ENCODE measurements around the gene SRPRA.

Gene SRPRA

DNA sequence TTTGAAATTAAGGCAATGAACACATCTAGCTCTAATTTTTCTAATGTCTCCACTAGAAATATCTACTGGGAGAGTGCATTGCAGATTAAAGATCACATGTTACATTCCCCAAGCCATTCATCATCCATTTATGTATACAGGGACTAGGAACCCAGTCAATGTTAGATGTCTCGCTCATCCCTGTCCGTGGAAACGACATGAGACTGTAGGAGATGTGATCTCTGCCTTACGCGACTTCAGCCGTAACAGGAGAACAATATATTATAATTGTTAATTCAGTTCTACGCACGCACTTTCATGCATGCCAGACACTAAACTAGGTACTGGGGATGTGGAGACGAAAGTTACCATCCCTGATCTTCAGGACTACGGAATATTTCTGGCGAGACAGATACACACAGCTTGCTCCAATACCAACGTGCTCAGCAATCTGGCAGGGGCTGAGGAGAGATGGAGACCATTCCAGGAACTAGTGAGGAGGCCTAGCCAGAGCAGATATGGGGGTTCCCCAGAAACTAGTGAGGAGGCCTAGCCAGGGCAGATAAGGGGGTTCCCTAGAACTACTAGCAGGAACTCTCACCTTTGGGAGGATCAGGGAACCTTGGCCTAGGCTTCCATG lies 35.9 kb upstream of the SRPRA start (continued):
- no peak for TF ChIP-seq ZNF350 (tag by site-specific recombination; IDR thresholded peaks at IDR 0.05)
- TF ChIP-seq ZBTB48 (tag by site-specific recombination; IDR thresholded peaks at IDR 0.05), result no peak
- no peak for TF ChIP-seq ZNF664 (tag by site-specific recombination; IDR thresholded peaks at IDR 0.05)
- peak; percentile 52; the same call in 1 of the 2 replicates for TF ChIP-seq TCF7L2 (IDR thresholded peaks at IDR 0.05; ENCODE audit: borderline replicate concordance, low read depth, low read length)
- TF ChIP-seq, protein P1, sequence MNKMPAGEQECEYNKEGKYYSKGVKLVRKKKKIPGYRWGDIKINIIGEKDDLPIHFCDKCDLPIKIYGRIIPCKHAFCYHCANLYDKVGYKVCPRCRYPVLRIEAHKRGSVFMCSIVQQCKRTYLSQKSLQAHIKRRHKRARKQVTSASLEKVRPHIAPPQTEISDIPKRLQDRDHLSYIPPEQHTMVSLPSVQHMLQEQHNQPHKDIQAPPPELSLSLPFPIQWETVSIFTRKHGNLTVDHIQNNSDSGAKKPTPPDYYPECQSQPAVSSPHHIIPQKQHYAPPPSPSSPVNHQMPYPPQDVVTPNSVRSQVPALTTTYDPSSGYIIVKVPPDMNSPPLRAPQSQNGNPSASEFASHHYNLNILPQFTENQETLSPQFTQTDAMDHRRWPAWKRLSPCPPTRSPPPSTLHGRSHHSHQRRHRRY (tag by site-specific recombination; IDR thresholded peaks at IDR 0.05), result no peak
- TF ChIP-seq ZNF202 (tag by site-specific recombination; IDR thresholded peaks at IDR 0.05; ENCODE audit: borderline replicate concordance), result no peak
- TF ChIP-seq ZNF521 (tag by site-specific recombination; IDR thresholded peaks at IDR 0.05), result no peak
- TF ChIP-seq ZNF223 (tag by site-specific recombination; IDR thresholded peaks at IDR 0.05), result no peak

DNA sequence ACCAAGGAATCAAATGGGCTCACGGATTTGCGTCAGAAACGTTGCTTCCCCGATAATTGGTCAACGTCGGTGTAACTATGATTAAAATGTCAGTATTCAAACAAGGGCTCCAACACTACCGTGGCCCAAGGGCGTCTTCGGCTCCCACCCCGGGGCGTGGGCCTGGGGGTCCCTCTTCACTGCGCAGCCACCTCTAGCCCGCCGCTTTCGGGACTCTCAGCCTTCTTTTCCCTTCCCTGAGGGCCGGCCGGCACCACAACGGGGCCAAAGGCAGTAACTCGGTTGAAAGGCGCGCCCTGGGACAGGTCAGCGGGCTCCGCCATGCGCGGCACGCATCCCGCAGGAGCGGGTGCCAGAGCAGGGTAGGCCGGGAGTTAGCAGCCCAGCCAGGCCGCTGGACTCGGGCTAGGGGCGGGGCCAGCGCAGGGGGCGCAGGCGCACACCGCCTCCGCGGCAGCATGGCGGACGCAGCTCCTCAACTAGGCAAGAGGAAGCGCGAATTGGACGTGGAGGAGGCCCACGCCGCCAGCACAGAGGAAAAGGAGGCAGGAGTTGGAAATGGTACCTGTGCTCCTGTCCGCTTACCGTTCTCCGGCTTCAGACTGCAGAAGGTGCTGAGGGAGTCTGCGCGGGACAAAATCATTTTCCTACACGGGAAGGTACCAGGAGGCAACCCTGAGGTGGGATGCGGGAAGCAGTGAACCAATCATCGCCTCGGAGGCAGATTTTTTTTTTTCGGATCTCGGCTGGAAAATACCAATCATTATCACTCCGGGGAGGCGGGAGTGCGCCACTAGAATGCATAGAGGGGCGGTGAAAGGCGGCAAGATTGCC lies 35.1 kb upstream of the SRPRA start, which contains the start of gene DCPS:
TSS of gene DCPS (plus strand) at position 438 of the 834 bp plus-strand sequence. CDS start at position 459, 21 bp downstream.
- CTCF ChIA-PET, result interaction anchor here (0.6 to 0.9 kb wide), 2 partner anchors 15 to 434 kb away, joined by 3 to 4 read pairs; no protein-coding TSS in a partner anchor
- no peak for TF ChIP-seq ZNF658 (tag by site-specific recombination; IDR thresholded peaks at IDR 0.05)
- TF ChIP-seq, protein P2, sequence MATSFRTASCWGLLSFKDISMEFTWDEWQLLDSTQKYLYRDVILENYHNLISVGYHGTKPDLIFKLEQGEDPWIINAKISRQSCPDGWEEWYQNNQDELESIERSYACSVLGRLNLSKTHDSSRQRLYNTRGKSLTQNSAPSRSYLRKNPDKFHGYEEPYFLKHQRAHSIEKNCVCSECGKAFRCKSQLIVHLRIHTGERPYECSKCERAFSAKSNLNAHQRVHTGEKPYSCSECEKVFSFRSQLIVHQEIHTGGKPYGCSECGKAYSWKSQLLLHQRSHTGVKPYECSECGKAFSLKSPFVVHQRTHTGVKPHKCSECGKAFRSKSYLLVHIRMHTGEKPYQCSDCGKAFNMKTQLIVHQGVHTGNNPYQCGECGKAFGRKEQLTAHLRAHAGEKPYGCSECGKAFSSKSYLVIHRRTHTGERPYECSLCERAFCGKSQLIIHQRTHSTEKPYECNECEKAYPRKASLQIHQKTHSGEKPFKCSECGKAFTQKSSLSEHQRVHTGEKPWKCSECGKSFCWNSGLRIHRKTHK (tag by site-specific recombination; IDR thresholded peaks at IDR 0.05), result no peak
- TF ChIP-seq ZNF768 (tag by site-specific recombination; IDR thresholded peaks at IDR 0.05), result no peak
- TF ChIP-seq, protein P3, sequence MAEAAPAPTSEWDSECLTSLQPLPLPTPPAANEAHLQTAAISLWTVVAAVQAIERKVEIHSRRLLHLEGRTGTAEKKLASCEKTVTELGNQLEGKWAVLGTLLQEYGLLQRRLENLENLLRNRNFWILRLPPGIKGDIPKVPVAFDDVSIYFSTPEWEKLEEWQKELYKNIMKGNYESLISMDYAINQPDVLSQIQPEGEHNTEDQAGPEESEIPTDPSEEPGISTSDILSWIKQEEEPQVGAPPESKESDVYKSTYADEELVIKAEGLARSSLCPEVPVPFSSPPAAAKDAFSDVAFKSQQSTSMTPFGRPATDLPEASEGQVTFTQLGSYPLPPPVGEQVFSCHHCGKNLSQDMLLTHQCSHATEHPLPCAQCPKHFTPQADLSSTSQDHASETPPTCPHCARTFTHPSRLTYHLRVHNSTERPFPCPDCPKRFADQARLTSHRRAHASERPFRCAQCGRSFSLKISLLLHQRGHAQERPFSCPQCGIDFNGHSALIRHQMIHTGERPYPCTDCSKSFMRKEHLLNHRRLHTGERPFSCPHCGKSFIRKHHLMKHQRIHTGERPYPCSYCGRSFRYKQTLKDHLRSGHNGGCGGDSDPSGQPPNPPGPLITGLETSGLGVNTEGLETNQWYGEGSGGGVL (tag by site-specific recombination; IDR thresholded peaks at IDR 0.05), result no peak
- TF ChIP-seq, protein P4, sequence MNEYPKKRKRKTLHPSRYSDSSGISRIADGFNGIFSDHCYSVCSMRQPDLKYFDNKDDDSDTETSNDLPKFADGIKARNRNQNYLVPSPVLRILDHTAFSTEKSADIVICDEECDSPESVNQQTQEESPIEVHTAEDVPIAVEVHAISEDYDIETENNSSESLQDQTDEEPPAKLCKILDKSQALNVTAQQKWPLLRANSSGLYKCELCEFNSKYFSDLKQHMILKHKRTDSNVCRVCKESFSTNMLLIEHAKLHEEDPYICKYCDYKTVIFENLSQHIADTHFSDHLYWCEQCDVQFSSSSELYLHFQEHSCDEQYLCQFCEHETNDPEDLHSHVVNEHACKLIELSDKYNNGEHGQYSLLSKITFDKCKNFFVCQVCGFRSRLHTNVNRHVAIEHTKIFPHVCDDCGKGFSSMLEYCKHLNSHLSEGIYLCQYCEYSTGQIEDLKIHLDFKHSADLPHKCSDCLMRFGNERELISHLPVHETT (tag by site-specific recombination; IDR thresholded peaks at IDR 0.05), result no peak; the same call in 1 of the 2 replicates
- no peak for TF ChIP-seq ZNF544 (tag by site-specific recombination; IDR thresholded peaks at IDR 0.05)
- no peak for TF ChIP-seq ZNF596 (tag by site-specific recombination; IDR thresholded peaks at IDR 0.05)
- no peak for TF ChIP-seq ZNF677 (tag by site-specific recombination; IDR thresholded peaks at IDR 0.05)
- TF ChIP-seq SCRT1 (tag by site-specific recombination; IDR thresholded peaks at IDR 0.05; ENCODE audit: borderline replicate concordance), result no peak
- TF ChIP-seq, protein P5, sequence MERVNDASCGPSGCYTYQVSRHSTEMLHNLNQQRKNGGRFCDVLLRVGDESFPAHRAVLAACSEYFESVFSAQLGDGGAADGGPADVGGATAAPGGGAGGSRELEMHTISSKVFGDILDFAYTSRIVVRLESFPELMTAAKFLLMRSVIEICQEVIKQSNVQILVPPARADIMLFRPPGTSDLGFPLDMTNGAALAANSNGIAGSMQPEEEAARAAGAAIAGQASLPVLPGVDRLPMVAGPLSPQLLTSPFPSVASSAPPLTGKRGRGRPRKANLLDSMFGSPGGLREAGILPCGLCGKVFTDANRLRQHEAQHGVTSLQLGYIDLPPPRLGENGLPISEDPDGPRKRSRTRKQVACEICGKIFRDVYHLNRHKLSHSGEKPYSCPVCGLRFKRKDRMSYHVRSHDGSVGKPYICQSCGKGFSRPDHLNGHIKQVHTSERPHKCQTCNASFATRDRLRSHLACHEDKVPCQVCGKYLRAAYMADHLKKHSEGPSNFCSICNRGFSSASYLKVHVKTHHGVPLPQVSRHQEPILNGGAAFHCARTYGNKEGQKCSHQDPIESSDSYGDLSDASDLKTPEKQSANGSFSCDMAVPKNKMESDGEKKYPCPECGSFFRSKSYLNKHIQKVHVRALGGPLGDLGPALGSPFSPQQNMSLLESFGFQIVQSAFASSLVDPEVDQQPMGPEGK (tag by site-specific recombination; IDR thresholded peaks at IDR 0.05), result peak; percentile 63
- TF ChIP-seq ZNF394 (tag by site-specific recombination; IDR thresholded peaks at IDR 0.05; ENCODE audit: borderline replicate concordance), result no peak
- TF ChIP-seq ZFP41 (tag by site-specific recombination; IDR thresholded peaks at IDR 0.05; ENCODE audit: borderline replicate concordance), result no peak
- TF ChIP-seq ZFP69B (tag by site-specific recombination; IDR thresholded peaks at IDR 0.05), result no peak; the same call in 1 of the 2 replicates
- TF ChIP-seq, protein P6, sequence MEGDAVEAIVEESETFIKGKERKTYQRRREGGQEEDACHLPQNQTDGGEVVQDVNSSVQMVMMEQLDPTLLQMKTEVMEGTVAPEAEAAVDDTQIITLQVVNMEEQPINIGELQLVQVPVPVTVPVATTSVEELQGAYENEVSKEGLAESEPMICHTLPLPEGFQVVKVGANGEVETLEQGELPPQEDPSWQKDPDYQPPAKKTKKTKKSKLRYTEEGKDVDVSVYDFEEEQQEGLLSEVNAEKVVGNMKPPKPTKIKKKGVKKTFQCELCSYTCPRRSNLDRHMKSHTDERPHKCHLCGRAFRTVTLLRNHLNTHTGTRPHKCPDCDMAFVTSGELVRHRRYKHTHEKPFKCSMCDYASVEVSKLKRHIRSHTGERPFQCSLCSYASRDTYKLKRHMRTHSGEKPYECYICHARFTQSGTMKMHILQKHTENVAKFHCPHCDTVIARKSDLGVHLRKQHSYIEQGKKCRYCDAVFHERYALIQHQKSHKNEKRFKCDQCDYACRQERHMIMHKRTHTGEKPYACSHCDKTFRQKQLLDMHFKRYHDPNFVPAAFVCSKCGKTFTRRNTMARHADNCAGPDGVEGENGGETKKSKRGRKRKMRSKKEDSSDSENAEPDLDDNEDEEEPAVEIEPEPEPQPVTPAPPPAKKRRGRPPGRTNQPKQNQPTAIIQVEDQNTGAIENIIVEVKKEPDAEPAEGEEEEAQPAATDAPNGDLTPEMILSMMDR (tag by site-specific recombination; IDR thresholded peaks at IDR 0.05), result no peak
- TF ChIP-seq EGR2 (tag by site-specific recombination; IDR thresholded peaks at IDR 0.05; ENCODE audit: low read depth), result no peak; the same call in 1 of the 2 replicates
- no peak for TF ChIP-seq ZNF174 (tag by site-specific recombination; IDR thresholded peaks at IDR 0.05)
- TF ChIP-seq ZSCAN30 (tag by site-specific recombination; IDR thresholded peaks at IDR 0.05), result peak; percentile 96

More for the DNA sequence above, 35.1 kb upstream of the SRPRA start, which contains the start of gene DCPS:
- Histone ChIP-seq H3K4me1 (ENCODE audit: control insufficient read depth, insufficient read depth, low read length) (no peaks in the 10 kb centered on the region), H3K9me3 (ENCODE audit: control insufficient read depth, insufficient read depth, low read depth, low read length) (no peaks in the 10 kb centered on the region), H3K27ac (ENCODE audit: extremely low read depth, low read depth, low read length) (peak within 1 kb of the TSS; percentile 83), H3K4me3 (ENCODE audit: low read depth, low read length) (peak within 1 kb of the TSS; percentile 78), H3K36me3 (ENCODE audit: control insufficient read depth in 2 of 2, insufficient read depth in 1 of 2, low read length in 2 of 2) (peaks cover 0 to 14% of the 10 kb centered on the region in 2 experiments; a peak in 2 of 3 replicates)
- POLR2A ChIA-PET, result interaction anchor here (0.6 to 1.4 kb wide), 7 partner anchors 12 to 266 kb away, joined by 3 to 6 read pairs (median 3); partner anchors contain the start of genes FOXRED1, SRPRA and ST3GAL4

Measured in HEK293 (cell line).